MCF 10A (cell line): ENCODE data around the gene ADAMTSL1. TPM values are rescaled to one million over a fixed set of nuclear protein-coding genes. Genes with fewer than 3 reads are reported as not detected.

Experiments used
- BruUV-seq: library from RNA; stranded (reverse); fragments of 400-500 nt; replicated peaks from 2 replicates; lab custom pipeline; 2021; lab: Mats Ljungman, UMichigan
- CTCF ChIA-PET: fragments of 300-600 bp; sonication (Branson Sonifier 250); formaldehyde crosslinking; extraction: SDS; loops from one replicate; lab custom pipeline; 2021; ENCODE audit warnings: antibody characterized with exemption, inconsistent platforms; lab: Yijun Ruan, JAX
- POLR2A ChIA-PET: fragments of 300-600, 350-650 bp; sonication (Branson Sonifier 250); formaldehyde crosslinking; extraction: SDS; loops from one replicate; lab custom pipeline; 2020; ENCODE audit warnings: antibody characterized with exemption, inconsistent platforms; lab: Yijun Ruan, JAX
- DNase-seq: peaks from one replicate; pipeline ENCODE4 v3.0.0-alpha.2; 2018; ENCODE audit not compliant: unreplicated experiment
- H3K27ac Mint-ChIP-seq: one replicate; pipeline ENCODE4 v1.8.0; 2022; ENCODE audit warnings: mild to moderate bottlenecking, low read depth, mixed read lengths; ENCODE audit not compliant: unreplicated experiment
- H3K27me3 Mint-ChIP-seq: one replicate; pipeline ENCODE4 v1.8.0; 2022; ENCODE audit warnings: mixed read lengths; ENCODE audit not compliant: insufficient read depth, unreplicated experiment
- H3K36me3 Mint-ChIP-seq: one replicate; pipeline ENCODE4 v1.8.0; 2022; ENCODE audit warnings: mild to moderate bottlenecking, moderate library complexity, mixed read lengths; ENCODE audit not compliant: insufficient read depth, unreplicated experiment
- H3K4me1 Mint-ChIP-seq: one replicate; pipeline ENCODE4 v1.8.0; 2022; ENCODE audit warnings: mixed read lengths; ENCODE audit not compliant: insufficient read depth, unreplicated experiment
- H3K4me3 Mint-ChIP-seq: one replicate; pipeline ENCODE4 v1.8.0; 2022; ENCODE audit warnings: mild to moderate bottlenecking, moderate library complexity, mixed read lengths; ENCODE audit not compliant: unreplicated experiment
- H3K9me3 Mint-ChIP-seq: one replicate; pipeline ENCODE4 v1.8.0; 2022; ENCODE audit warnings: mixed read lengths; ENCODE audit not compliant: unreplicated experiment
- intact Hi-C: fragments of 100-400 bp; cut with micrococcal nuclease; formaldehyde crosslinking; loops from 2 replicates; pipeline ENCODE4 v1.14.1; 2022
- total RNA-seq: library from RNA; stranded (reverse); gene quantifications from 2 replicates; pipeline ENCODE4 v1.2.3, GENCODE V29; 2022
- TF ChIP-seq, protein P1 (sequence below): fragments of 200-600 bp; IDR thresholded peaks from one replicate; pipeline ENCODE4 v1.8.0; 2022; ENCODE audit warnings: antibody characterized with exemption, mild to moderate bottlenecking; ENCODE audit not compliant: unreplicated experiment

ADAMTSL1 gene
- total RNA-seq, 1 experiment from 2014 or later: not detected

DNA sequence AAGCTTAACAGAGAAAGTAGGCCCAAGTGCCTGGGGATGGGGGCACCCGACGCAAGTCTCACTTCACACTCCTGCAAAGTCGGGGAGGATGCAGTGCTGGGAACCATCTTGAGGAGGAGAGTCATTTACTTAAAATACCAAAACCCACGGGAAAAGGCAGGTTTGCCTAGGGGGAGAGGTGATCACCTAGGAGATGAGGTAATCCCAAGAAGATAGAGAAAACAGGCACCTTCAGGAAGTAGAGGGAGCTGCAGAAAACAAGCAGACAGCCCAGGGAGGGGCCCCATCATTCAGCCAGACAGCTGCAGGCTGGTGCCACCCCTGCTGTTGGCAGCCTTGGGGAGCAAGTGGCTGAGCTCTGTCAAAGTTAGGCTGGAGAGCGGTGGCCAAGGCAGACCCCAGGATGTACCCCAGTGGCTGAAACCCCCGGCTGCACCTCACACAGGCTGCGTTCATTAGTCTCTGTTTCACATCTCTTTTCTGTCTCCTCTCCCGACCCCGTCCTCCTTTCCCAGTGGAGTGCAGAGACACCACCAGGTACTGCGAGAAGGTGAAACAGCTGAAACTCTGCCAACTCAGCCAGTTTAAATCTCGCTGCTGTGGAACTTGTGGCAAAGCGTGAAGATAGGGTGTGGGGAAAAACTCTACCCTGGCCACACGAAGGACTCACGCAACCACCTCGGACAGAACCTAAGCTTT, 434.1 kb downstream of the ADAMTSL1 start:
- CTCF ChIA-PET: interaction anchor here (0.7 kb wide), 1 partner anchor 582 kb away, joined by 3 read pairs; no protein-coding TSS in a partner anchor
- H3K9me3 Mint-ChIP-seq: no peaks in the 10 kb centered on the region
- H3K27me3 Mint-ChIP-seq: peaks cover 24% of the 10 kb centered on the region
- intact Hi-C loops: no loop called here
- BruUV-seq: no TSS peak
- H3K27ac Mint-ChIP-seq: no peak overlapping the region
- H3K4me1 Mint-ChIP-seq: no peaks in the 10 kb centered on the region
- no peaks in the 10 kb centered on the region for H3K36me3 Mint-ChIP-seq
- TF ChIP-seq, protein P1, sequence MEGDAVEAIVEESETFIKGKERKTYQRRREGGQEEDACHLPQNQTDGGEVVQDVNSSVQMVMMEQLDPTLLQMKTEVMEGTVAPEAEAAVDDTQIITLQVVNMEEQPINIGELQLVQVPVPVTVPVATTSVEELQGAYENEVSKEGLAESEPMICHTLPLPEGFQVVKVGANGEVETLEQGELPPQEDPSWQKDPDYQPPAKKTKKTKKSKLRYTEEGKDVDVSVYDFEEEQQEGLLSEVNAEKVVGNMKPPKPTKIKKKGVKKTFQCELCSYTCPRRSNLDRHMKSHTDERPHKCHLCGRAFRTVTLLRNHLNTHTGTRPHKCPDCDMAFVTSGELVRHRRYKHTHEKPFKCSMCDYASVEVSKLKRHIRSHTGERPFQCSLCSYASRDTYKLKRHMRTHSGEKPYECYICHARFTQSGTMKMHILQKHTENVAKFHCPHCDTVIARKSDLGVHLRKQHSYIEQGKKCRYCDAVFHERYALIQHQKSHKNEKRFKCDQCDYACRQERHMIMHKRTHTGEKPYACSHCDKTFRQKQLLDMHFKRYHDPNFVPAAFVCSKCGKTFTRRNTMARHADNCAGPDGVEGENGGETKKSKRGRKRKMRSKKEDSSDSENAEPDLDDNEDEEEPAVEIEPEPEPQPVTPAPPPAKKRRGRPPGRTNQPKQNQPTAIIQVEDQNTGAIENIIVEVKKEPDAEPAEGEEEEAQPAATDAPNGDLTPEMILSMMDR: no peak
- DNase-seq: no peak
- POLR2A ChIA-PET: no interaction called here
- no peak overlapping the region for H3K4me3 Mint-ChIP-seq

DNA sequence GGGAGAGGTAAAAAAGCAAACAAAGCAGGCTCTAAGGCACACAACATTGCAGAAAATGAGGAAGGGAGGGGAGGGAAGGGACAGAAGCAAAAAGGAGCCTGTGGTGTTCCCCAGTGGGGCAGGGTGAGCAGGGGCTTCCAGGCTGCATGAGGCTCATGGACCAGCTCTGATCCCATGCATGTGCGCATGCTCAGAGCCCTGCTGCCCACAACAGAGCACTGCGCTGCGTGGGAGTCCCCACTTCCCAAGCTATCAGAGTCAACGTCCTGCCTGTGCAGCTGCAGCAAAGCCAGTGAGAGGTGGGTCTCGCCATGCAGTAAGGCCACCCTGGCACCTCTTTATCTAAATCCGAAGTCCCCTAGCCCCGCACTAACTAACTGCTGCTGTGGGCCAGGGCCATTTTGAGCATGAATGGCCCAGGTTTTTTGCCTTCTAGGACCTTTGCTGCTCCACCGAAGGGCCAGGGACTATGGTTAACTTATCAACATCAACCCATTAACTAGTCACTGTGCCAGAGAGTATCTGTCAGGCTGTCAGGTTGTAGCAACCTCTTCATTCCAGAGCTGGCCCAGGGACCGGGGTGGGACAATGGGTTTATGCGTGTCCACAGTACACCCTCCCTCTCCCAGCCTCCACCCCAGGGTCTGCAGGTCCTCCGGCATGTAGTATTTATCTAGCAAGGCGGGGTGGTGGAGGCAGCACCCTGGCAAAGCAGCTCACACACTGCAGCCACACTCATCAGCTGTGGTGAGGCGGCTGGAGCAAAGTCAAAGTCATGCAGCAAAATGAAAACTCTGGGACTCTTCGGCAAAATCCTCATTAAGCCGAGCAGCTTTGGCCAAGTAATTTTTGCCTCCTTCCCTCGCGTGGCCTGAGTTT, 435.4 kb downstream of the ADAMTSL1 start:
- BruUV-seq: no TSS peak
- intact Hi-C loops: no loop called here
- peaks cover 32% of the 10 kb centered on the region for H3K27me3 Mint-ChIP-seq
- DNase-seq: no peak
- TF ChIP-seq, protein P1: no peak
- H3K9me3 Mint-ChIP-seq: no peaks in the 10 kb centered on the region
- no peak overlapping the region for H3K4me3 Mint-ChIP-seq
- ChIA-PET CTCF (no interaction called here), POLR2A (no interaction called here)
- no peaks in the 10 kb centered on the region for H3K36me3 Mint-ChIP-seq
- no peak overlapping the region for H3K27ac Mint-ChIP-seq
- no peaks in the 10 kb centered on the region for H3K4me1 Mint-ChIP-seq

DNA sequence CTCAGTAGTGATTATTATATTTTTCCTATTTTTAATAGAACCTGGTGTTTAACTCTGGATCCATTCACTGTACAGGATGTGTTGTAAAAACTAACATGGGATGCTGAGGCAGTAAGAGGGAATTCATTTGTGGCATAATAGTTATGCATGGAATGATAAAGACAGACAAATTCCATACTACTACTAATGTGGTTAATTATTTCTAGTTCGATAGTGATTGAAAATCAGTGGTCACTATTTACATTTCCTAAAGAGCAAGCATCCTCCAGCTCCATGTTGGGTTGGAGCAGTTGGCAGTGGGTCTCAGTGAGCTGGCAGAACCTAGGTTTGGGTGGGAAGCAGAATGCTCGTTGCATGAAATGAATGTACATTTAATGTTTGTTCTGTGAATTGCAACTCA, 436.5 kb downstream of the ADAMTSL1 start:
- no peak overlapping the region for H3K4me3 Mint-ChIP-seq
- no peak for DNase-seq
- H3K27me3 Mint-ChIP-seq: peaks cover 32% of the 10 kb centered on the region
- H3K27ac Mint-ChIP-seq: no peak overlapping the region
- ChIA-PET CTCF (no interaction called here), POLR2A (no interaction called here)
- no peaks in the 10 kb centered on the region for H3K9me3 Mint-ChIP-seq
- intact Hi-C loops: no loop called here
- H3K36me3 Mint-ChIP-seq: no peaks in the 10 kb centered on the region
- BruUV-seq: no TSS peak
- TF ChIP-seq, protein P1: no peak
- H3K4me1 Mint-ChIP-seq: no peaks in the 10 kb centered on the region

DNA sequence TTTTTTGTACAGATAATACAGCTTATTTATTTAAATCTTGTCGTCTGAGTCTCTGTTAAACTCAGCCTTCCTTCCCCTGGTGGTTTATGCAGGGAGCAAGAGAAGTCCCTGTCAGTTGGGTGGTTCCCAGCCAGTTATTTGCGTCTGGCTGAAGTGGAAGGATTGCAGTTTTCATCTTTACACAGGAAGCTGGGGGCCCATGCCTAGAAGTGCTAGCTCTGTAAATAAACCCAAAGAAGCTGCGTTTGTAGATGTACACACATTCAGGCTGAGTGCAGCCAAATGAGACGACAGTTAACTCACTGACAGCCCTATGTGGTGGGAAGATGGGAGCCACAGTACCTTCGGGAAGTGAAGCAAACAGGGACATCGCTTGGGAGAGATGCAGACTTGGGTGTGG, 437.0 kb downstream of the ADAMTSL1 start:
- no TSS peak for BruUV-seq
- CTCF ChIA-PET: no interaction called here

More for the DNA sequence above, 437.0 kb downstream of the ADAMTSL1 start:
- intact Hi-C loops: no loop called here
- TF ChIP-seq, protein P1: no peak
- Mint-ChIP-seq H3K36me3 (no peaks in the 10 kb centered on the region), H3K27ac (no peak overlapping the region), H3K4me1 (no peaks in the 10 kb centered on the region), H3K27me3 (peaks cover 32% of the 10 kb centered on the region), H3K9me3 (no peaks in the 10 kb centered on the region), H3K4me3 (no peak overlapping the region)
- POLR2A ChIA-PET: no interaction called here
- no peak for DNase-seq
